ENCODE measurements around the gene PCSK6.

- TF ChIP-seq, protein P1, sequence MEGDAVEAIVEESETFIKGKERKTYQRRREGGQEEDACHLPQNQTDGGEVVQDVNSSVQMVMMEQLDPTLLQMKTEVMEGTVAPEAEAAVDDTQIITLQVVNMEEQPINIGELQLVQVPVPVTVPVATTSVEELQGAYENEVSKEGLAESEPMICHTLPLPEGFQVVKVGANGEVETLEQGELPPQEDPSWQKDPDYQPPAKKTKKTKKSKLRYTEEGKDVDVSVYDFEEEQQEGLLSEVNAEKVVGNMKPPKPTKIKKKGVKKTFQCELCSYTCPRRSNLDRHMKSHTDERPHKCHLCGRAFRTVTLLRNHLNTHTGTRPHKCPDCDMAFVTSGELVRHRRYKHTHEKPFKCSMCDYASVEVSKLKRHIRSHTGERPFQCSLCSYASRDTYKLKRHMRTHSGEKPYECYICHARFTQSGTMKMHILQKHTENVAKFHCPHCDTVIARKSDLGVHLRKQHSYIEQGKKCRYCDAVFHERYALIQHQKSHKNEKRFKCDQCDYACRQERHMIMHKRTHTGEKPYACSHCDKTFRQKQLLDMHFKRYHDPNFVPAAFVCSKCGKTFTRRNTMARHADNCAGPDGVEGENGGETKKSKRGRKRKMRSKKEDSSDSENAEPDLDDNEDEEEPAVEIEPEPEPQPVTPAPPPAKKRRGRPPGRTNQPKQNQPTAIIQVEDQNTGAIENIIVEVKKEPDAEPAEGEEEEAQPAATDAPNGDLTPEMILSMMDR (IDR thresholded peaks at IDR 0.05), result no peak
- no peak for TF ChIP-seq POLR2AphosphoS5 (IDR thresholded peaks at IDR 0.05)
These were observed 181.5 kb downstream of the PCSK6 start for GRCh38 chr15:101307897-101308603.
